NCI-H69 (cell line): ENCODE measurements around the gene BTBD17.
A peak's percentile ranks its signal among the peaks of the same experiment; 100 is the strongest.
"Not testable (repeated sequence)": the region's sequence is repeated elsewhere in the genome, so short reads cannot be mapped to it uniquely, and the experiment has no call there.

Experiments
- DNase-seq: peaks from one replicate; lab custom pipeline; 2025; lab: John Stamatoyannopoulos, UW

The BTBD17 gene, protein sequence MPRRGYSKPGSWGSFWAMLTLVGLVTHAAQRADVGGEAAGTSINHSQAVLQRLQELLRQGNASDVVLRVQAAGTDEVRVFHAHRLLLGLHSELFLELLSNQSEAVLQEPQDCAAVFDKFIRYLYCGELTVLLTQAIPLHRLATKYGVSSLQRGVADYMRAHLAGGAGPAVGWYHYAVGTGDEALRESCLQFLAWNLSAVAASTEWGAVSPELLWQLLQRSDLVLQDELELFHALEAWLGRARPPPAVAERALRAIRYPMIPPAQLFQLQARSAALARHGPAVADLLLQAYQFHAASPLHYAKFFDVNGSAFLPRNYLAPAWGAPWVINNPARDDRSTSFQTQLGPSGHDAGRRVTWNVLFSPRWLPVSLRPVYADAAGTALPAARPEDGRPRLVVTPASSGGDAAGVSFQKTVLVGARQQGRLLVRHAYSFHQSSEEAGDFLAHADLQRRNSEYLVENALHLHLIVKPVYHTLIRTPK

DNA sequence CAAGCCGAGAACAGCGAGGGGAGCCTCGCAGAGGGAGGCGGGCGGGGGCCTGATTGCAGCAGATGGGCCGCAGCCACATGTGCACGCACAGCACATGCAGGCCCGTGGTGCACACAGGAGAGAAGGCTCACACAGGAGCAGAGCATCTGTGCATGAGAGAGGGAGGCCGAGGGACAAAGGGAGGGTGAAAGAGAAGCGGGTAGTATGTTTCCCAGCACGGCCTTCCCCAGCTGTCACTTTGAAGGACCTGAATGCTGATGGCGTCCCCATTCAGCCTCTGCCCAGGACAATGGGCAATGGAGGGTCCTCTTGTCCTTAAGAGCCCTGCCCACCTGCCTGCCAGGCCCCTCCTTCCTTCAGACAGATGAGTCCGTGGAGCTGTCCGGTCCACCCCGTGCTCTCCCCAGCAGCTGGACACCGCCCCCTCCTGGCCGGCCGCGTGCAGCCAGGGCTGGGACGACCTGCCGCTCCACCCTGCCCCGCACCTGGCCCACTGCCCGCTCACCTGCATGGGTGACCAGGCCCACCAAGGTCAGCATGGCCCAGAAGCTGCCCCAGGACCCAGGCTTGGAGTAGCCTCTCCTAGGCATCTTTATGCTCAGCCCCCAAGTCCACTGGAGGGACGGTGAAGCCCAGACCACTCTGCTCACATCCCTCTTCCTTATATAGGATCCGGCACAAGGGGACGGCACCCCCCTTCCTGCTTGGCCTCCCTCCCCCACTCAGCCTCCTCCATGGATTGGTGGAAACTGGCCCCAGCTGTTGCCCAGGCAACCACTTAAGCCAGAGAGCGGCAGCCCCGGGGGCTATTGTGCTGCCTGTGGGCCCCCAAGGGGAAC lies at the start of gene BTBD17:
TSS of gene BTBD17 (minus strand) at position 639 of the 839 bp plus-strand sequence. CDS start at position 590, 49 bp downstream.
- peak; percentile 98 for DNase-seq

DNA sequence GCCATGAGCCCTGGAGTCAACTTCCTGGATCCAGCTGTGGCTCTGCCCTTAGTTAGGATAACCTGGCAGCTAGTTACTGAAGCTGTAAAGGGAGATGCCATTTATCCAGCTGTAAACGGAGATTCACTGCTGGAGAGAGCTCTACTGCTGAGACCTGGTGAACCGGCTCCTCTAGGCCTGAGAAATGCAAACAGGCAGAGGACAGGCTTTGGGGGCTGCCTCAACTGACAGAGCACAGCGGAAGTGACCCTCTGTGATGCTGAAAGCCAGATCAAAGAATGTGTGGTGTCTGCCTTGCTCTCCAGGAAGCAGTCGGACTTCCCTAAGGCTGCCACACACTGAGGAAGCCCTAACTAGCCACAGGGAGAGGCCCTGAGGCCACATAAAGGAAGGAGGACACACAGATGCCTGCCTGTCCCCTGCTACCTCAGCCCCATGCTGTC lies 48.4 kb upstream of the BTBD17 start:
- peak; percentile 74 for DNase-seq

DNA sequence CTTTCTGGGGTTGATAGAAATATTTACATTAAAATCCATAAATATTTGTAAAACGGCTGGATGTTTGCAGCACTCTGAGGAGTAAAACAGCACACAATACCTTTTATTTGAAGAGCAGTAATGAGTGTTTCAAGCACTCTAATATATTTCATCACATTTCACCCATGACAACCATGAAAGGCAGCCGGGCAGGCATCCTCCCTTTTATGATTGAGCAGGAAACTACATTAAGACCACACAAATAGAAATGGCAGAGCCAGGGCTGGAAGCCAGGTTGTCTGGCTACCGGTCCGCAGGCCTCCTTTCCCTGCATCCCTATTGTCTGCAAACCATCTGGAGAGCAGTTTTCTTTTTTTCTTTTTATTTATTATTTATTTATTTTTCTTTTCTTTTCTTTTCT lies 47.1 kb upstream of the BTBD17 start:
- DNase-seq, result peak; percentile 97

DNA sequence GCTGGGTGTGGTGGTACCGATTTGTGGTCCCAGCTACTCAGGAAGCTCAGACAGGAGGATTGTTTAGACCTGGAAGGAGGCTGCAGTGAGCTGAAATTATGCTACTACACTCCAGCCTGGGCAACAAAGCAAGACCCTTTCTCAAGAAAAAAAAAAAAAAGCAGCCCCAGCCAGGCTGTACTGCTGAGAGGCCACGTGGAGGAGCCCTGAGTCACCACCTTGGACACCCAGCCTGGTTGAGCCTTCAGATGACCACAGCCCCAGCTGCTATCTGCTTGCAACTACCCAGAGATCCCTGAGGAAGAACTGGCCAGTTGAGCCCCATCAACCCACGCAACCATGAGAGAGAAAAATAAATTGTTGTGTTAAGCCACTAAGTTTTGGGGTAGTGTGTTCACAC lies 46.6 kb upstream of the BTBD17 start:
- DNase-seq, result peak; percentile 62

DNA sequence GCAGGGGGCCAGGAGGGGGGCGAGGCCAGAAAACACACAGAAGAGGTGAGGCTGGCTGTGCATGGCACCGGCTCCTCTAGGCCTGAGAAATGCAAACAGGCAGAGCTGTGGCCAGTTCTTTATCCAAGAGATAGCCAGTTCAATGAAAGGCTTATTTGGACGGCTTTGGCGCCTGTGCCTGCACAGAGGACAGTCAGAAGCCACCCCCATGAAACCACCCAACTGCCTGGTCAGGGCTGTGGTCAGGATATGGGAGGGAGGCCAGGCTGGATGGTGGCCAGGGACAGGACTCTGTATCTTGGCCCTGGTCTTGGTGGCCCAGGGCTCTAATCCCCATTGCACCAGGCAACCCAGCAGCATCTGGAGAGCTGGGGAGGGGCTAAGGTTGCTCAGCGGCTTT lies 45.7 kb upstream of the BTBD17 start:
- DNase-seq, result no peak

DNA sequence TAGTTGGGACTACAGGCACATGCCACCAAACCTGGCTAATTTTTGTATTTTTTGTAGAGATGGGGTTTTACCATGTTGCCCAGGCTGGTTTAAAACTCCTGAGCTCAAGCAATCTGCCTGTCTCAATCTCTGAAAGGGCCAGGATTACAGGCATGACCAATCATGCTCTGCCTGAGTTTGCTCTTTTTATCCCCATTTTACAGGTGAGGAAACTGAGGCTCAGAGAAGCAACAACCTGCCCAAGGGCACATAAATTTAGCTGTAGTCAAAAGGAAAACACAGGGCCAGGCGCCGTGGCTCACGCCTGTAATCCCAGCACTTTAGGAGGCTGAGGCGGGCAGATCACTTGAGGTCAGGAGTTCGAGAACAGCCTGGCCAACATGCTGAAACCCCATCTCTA lies 43.6 kb upstream of the BTBD17 start:
- not testable (repeated sequence) for DNase-seq

DNA sequence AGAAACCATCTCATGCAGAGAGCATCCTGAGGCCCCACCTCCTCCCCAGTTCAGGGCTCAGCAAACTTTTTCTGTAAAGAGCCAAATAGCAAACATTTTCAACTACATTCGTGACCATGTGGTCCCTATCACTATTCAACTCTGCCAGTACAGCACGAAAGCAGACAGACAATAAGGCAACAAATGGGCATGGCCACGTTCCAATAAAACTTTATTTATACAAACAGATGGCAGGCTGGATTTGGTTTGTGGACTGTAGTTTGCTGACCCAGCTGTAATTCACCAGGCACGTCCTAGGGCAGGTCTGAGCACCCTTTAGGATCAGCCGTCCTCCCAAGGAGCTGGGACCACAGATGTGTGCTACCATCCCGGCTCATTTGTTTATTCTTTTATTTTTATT lies 43.1 kb upstream of the BTBD17 start:
- DNase-seq, result peak; percentile 33

DNA sequence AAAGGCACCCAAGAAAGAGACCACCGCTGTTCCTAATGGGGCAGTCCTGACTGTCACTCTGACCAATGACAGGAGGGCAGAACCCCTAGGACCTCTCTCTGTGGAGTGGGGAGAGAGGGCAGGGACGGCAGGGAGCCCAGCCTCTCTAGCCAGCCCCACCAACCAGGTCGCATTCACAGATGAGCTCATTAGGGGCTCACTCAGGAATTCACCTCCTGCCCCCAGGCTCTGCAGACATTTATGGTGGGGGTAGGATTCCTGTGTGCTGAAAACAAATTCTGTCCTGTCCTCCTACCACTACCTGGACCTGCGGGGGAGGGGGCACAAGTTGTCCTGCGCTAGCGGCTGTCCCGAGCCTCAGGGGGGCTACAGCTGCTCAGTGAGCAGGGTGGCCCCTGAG lies 42.5 kb upstream of the BTBD17 start:
- no peak for DNase-seq

DNA sequence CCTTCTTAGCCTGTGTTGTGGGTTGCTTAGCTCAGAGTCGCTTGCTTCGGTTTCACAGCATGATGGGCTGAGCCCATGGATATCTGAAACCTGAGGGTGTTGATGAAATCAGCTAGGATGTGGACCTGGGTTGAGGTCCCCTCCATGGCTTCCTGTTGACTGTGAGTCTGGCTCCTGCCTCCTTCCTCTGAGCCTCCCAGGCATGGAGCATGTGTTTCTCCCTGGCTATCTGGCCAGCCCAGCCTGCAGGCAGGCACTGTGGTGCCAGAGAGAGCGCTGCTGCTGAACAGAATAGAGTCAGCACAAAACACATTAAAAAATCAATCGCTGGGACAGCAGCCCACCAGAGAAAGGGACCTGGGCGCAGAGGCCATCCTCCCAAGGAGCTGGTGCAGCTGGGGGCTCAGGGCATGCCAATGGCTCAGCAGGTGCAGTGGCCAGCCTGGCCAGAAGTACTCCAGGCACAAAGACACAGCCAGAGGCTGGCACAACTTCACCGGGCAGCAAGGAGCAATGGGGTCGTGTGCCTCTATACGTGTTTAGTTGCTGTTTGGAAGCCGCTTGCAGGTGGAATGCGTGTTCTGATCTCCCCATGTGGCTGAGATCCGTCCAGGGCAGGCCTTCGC lies 42.0 kb upstream of the BTBD17 start:
- peak; percentile 33 for DNase-seq

DNA sequence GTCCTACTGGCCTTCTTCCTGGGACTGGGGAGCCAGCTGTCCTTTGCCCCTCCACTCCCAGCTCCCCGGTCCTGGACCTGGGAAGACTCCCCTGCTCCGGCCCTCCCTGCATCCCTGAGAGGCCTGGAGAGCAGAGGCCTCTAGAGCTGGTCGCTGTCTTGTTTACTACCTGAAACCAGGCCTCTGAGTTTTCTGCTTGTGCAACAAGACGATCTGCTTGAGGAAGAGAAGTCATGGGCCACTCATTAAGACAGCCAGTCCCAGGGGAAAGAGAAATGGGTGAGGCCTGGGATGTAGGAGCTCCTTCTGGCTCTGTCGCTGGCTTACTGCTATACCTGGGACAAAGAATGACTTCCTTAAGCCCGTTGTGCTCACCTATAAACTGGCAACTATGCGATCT lies 40.4 kb upstream of the BTBD17 start:
- no peak for DNase-seq

DNA sequence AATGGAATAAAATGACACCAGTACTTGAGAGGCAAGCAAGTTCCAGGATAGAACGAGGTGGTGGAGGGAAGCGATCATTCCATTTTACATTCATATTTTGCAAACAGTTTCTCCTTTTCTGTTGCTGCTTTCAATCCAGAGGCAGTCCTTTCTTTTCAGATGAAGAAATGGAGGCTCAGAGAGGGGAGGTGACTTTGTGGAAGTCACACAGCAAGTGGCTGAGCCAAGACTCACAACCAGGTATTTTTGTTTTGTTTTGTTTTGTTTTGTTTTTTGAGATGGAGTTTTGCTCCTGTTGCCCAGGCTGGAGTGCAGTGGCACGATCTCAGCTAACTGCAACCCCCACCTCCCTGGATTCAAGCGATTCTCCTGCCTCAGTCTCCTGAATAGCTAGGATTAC lies 34.9 kb upstream of the BTBD17 start:
- DNase-seq, result no peak

DNA sequence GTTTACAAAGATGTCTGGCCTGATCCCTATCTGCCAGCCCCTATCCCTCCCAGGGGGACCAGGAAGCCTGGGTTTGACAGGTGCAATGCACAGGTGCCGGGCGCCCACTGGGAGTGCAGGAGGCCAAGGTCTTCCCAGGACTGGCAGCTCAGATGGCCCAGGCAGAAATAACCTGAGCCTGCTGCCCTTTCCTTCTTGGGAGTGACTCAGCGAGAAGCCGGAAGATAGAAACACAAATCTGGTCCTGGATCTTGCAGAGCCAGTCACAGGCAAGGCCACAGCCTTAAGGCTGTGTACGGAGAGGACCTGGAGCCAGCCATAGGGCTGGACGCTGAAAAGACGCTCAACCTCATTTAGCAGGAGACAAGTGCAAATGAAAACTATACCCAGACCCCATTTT lies 33.3 kb upstream of the BTBD17 start:
- DNase-seq, result peak; percentile 43

DNA sequence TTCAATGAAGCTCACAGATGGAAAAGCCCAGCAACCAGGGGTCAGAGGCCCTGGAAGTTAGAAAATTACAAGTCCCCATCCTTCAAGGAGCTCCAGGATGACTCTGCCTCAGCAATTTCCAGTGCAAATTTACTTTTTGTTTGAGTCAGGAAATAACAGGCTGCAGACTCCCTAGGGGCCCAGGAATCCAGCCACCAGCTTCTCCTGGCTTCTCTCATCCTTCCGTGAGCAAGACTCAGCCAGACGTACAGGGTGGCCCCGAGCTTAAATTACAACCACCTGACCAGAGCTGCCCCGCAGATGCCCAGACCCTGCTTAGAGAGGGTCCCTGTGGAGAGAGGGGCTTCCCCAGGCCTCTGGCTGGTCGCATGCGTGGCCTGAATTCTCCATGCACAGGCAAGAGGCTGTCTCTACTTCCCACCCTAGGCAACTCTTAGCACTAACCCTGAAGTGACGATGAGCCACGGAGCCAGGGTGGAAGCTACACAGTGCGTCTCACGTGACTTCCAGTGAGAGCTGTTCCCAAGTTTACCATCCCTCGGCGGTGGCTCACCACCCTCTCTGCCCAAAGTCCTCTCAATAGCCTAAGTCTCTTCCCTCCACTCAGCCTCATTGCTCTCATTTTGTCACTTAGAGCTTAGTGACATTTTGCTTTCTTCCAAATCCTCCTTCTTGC lies 32.7 kb upstream of the BTBD17 start:
- peak; percentile 72 for DNase-seq

DNA sequence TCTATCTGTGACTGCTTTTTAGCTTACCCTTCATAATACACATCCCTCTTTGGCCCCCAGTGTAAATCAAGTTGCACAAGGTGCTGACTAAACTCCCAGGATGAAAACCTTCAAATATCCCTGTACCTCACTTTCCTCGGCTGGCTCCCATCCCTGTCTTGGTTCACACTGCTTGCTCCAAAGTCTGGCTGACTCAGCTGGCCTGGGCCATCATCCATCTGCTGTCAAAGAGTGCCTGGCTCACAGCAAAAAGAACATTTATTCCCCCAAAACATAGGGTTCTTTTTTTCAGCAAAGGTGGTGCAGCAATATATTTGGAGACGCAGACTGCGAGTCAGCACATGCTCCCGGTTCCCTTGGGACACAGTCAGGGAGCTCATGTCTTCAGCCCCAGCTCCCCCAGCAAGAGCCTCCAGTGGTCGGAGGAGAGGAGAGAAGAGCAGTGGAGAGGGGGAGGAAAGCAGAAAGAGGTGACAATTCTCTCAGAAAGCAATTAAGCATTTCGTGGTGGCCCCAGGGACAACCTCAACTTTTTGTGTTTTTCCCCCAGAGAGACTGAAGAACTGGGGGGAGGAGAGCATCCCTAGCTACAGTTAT lies 31.8 kb upstream of the BTBD17 start:
- DNase-seq, result peak; percentile 58

DNA sequence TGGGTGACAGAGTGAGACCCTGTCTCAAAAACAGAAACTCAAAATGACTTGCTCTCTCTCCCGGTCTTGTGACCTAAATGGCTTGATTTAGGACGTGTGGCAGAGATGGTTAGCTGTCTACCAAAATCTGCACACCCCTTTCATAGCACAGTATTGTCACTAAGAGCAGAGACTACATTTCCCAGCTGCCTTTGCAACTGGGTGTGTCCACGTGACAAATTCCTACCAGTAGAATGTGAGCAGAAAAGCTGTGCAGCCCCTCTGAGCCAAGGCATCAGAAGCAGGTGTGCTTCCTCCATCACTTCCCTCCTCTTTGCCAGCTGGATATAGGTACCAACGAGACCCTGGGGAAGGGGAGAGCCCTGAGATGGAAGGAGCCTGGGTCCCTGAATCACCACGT lies 31.2 kb upstream of the BTBD17 start:
- DNase-seq, result no peak

DNA sequence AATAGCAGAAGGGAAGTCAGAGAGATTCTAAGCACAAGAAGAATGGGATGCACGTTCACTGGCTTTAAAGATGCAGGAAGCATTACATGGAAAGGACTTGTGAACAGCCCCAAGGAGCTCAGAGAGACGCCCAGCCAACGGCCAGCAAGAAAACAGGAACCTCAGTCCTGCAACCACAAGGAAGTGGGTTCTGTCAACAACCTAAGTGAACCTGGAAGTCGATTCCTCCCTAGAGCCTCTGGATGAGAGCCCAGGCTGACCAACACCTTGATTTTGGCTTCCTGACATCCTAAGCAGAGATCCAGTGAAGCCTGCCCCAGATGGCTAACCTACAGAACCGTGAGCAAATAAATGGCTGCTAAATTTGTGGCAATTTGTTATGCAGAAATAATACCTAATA lies 30.1 kb upstream of the BTBD17 start:
- no peak for DNase-seq

DNA sequence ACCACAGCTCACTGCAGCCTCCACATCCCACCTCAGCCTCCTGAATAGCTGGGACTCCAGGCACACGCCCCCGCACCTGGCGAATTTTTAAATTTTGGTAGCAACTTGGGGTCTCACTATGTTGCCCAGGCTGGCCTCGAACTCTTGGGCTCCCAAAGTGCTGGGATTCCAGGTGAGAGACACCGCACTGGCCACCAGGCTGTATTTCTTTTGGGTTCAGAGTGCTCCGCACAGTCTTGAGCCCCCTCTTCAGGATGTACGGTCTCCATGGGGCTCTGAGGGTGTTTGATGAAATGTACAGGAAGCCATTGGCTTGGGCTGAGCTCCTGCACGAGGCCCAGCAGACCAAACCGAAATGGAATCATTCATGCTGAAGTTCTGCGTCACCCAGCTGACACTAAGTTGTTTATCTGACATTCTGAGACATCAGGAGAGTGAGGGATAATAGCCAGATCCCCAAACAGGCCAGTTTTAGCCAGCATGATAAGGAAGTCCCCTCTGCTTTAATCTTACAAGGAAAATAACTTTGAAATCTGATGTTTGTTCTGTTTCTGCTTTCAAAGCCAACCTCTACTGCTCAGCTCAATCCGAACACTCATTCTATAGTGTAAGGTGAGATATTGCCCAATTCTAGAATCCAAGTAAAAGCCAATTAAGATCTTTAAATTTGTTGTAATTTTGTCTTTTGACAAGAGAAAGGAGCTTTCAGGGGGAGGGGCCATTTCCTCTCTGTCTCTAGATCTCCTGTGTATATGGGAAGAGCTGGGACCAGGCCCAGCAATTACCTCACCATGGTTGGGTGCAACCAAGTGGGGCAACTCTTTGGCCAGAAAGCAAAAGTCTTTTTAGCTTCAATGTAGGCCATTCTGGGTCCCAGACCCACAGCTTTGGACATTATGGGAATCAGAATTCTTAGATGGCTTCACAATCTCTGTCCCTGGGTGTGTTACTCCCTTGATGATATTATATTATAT lies 29.3 kb upstream of the BTBD17 start:
- no peak for DNase-seq

DNA sequence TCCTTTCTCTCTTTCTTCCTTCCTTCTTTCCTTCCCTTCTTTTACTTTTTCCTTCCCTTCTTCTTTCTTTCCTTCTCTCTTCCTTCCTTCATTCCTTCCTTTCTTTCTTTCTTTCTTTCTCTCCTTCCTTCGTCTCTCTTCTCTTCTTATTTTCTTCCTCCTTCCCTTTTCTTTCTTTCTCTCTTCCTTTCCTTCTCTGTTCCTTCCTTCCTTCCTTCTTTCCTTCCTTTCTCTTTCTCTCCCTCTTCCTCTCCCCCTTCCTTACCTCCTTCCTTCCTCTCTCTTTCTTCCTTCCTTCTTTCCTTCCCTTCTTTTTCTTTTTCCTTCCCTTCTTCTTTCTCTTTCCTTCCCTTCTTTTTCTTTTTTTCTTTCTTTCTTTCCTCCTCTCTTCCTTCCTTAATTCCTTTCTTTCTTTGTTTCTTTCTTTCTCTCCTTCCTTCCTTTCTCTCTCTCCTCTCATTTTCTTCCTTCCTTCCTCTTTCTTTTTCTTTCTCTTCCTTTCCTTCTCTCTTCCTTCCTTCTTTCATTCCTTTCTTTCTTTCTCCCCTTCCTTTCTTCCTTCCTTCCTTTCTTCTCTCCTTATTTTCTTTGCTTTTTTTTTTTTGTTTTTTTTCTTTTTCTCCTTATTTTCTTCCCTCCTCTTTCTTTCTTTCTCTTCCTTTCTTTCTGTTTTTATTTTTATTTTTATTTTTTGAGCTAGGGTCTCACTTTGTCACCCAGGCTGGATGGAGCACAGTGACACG lies 28.4 kb upstream of the BTBD17 start:
- DNase-seq, result no peak

DNA sequence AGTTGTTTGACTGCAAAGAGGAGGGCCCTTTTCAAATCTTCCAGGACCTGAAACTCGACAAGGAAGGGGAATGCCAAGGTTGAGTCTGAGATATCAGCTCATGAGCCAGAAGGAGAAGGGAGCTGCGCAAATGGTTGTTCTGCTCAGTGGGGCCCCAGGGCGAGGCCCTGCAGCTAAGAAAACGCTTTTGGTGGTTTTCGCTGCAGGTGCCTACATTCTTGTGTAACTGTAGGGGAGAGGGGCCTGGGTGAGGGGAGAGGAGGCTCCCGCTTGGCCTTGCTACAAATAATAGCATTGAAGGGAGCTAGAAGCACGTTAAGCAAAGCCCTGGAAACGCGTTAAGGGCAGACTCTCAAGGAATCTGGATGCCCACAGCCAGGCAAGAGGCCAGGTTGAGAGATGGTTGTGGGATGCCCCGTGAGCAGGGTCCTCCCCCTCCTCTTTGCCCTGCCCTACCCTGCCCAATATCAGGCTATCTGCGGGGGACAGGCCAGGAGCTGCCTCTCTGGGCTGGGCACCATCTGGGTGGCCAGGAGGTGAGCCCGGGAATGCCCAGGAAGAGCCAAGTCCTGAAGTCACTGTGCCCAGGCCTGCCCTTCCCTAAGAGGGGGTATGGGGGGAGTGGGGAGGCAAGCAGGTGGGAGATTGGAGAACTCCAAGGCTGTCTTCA lies 27.6 kb upstream of the BTBD17 start:
- DNase-seq, result no peak
